ENCODE results near the gene ZMPSTE24. TPM values are rescaled to one million over a fixed set of nuclear protein-coding genes. Genes with fewer than 3 reads are reported as not detected.

ZMPSTE24 gene
- total RNA-seq, 3 donors from 2014 or later (not counting 1 experiment from before 2014, with no cell fraction given), result 15.3 to 19.5 (median 19.3) TPM

- Histone ChIP-seq H3K9me3 (ENCODE audit: control insufficient read depth, insufficient read depth, low read length) (no peaks in the 10 kb centered on the region), H3K27me3 (ENCODE audit: control insufficient read depth, insufficient read depth, low read length) (no peaks in the 10 kb centered on the region), H3K27ac (ENCODE audit: low read length) (no peak overlapping the region), H3K36me3 (ENCODE audit: control insufficient read depth, insufficient read depth, low read length) (no peaks in the 10 kb centered on the region), H3K4me3 (ENCODE audit: low read length) (no peak overlapping the region), H3K4me1 (ENCODE audit: control insufficient read depth, insufficient read depth, low read length) (no peaks in the 10 kb centered on the region)
- WGBS (ENCODE audit: insufficient coverage), result 97% methylated on average over 4 of the region's 4 CpGs
- no peaks in the 10 kb centered on the region for H3K4me1 Mint-ChIP-seq
- no peak overlapping the region for H3K4me3 Mint-ChIP-seq
- DNase-seq (no peak), ATAC-seq (no peak)
- no peak overlapping the region for H3K27ac Mint-ChIP-seq
- no peaks in the 10 kb centered on the region for H3K9me3 Mint-ChIP-seq
- H3K36me3 Mint-ChIP-seq, result no peaks in the 10 kb centered on the region
- no peak for TF ChIP-seq CTCF (IDR thresholded peaks at IDR 0.05)
- intact Hi-C loops (cut with micrococcal nuclease), result no loop called here
- H3K27me3 Mint-ChIP-seq (ENCODE audit: low read depth in 2 of 2), result no peaks in the 10 kb centered on the region
Observed at GRCh38 chr1:40306296-40306695, 48.3 kb downstream of the ZMPSTE24 start.

GRCh38 chr1:40307186-40307585 is 49.1 kb downstream of the ZMPSTE24 start:
- no peak for TF ChIP-seq CTCF (IDR thresholded peaks at IDR 0.05)
- 96% methylated on average over 6 of the region's 6 CpGs for WGBS (ENCODE audit: insufficient coverage)

GRCh38 chr1:40308036-40308727 is 50.1 kb downstream of the ZMPSTE24 start:
- H3K4me1 ChIP-seq (ENCODE audit: control insufficient read depth, insufficient read depth, low read length), result peaks cover 18% of the 10 kb centered on the region
- H3K36me3 ChIP-seq (ENCODE audit: control insufficient read depth, insufficient read depth, low read length), result no peaks in the 10 kb centered on the region
- Mint-ChIP-seq H3K27me3 (ENCODE audit: low read depth in 2 of 2) (no peaks in the 10 kb centered on the region), H3K4me3 (no peak overlapping the region), H3K4me1 (no peaks in the 10 kb centered on the region), H3K36me3 (no peaks in the 10 kb centered on the region), H3K9me3 (no peaks in the 10 kb centered on the region), H3K27ac (no peak overlapping the region)
- 94% methylated on average over 6 of the region's 6 CpGs for WGBS (ENCODE audit: insufficient coverage)
- ATAC-seq (no peak), DNase-seq (no peak)
- H3K27me3 ChIP-seq (ENCODE audit: control insufficient read depth, insufficient read depth, low read length), result no peaks in the 10 kb centered on the region
- no peak overlapping the region for H3K4me3 ChIP-seq (ENCODE audit: low read length)
- no peak for TF ChIP-seq CTCF (IDR thresholded peaks at IDR 0.05)
- no peaks in the 10 kb centered on the region for H3K9me3 ChIP-seq (ENCODE audit: control insufficient read depth, insufficient read depth, low read length)
- intact Hi-C loops (cut with micrococcal nuclease), result no loop called here
- H3K27ac ChIP-seq (ENCODE audit: low read length), result no peak overlapping the region

More at GRCh38 chr1:40307186-40307585, 49.1 kb downstream of the ZMPSTE24 start:
- intact Hi-C loops (cut with micrococcal nuclease), result no loop called here
- Histone ChIP-seq H3K36me3 (ENCODE audit: control insufficient read depth, insufficient read depth, low read length) (no peaks in the 10 kb centered on the region), H3K27ac (ENCODE audit: low read length) (no peak overlapping the region), H3K9me3 (ENCODE audit: control insufficient read depth, insufficient read depth, low read length) (no peaks in the 10 kb centered on the region), H3K4me3 (ENCODE audit: low read length) (no peak overlapping the region), H3K27me3 (ENCODE audit: control insufficient read depth, insufficient read depth, low read length) (no peaks in the 10 kb centered on the region), H3K4me1 (ENCODE audit: control insufficient read depth, insufficient read depth, low read length) (peaks cover 8% of the 10 kb centered on the region)
- H3K4me1 Mint-ChIP-seq, result no peaks in the 10 kb centered on the region
- no peak overlapping the region for H3K4me3 Mint-ChIP-seq
- H3K27me3 Mint-ChIP-seq (ENCODE audit: low read depth in 2 of 2), result no peaks in the 10 kb centered on the region
- ATAC-seq, result no peak
- H3K36me3 Mint-ChIP-seq, result no peaks in the 10 kb centered on the region
- no peak for DNase-seq
- H3K9me3 Mint-ChIP-seq, result no peaks in the 10 kb centered on the region
- no peak overlapping the region for H3K27ac Mint-ChIP-seq
